WERI-Rb-1 (cell line): Measurements from ENCODE around the gene FGF18.
A peak's percentile ranks its signal among the peaks of the same experiment; 100 is the strongest.

ENCODE experiments used
- DNase-seq: peaks from one replicate; pipeline ENCODE4 v3.0.0-alpha.2; 2020
- H3K27ac ChIP-seq: fragments of 250-450 bp; sonication (Bioruptor Pico); 2 replicates; pipeline ENCODE4 v1.5.1; 2020; ENCODE audit warnings: mild to moderate bottlenecking, moderate library complexity
- H3K27me3 ChIP-seq: fragments of 250-450 bp; sonication (Bioruptor Pico); 2 replicates; pipeline ENCODE4 v1.5.1; 2021; ENCODE audit warnings: mild to moderate bottlenecking, low read depth, moderate library complexity; ENCODE audit not compliant: insufficient read depth, severe bottlenecking
- H3K36me3 ChIP-seq: fragments of 250-450 bp; sonication (Bioruptor Pico); 2 replicates; pipeline ENCODE4 v1.5.1; 2020; ENCODE audit warnings: mild to moderate bottlenecking, moderate library complexity
- H3K4me3 ChIP-seq: 2 replicates; pipeline ENCODE4 v1.5.1; 2011; ENCODE audit warnings: low read depth, mild to moderate bottlenecking, control low read depth, low read length
- H3K9me3 ChIP-seq: fragments of 250-450 bp; sonication (Bioruptor Pico); 2 replicates; pipeline ENCODE4 v1.5.1; 2021; ENCODE audit warnings: mild to moderate bottlenecking, moderate library complexity; ENCODE audit not compliant: severe bottlenecking
- CTCF ChIP-seq: IDR thresholded peaks from 2 replicates; pipeline ENCODE4 v1.5.1; 2011; ENCODE audit warnings: low read depth, mild to moderate bottlenecking, control low read depth, inconsistent platforms, low read length

FGF18 gene

GRCh38 chr5:171441246-171441791, 21.9 kb downstream of the FGF18 start:
- Histone ChIP-seq H3K4me3 (no peak overlapping the region), H3K27ac (no peak overlapping the region), H3K36me3 (no peaks in the 10 kb centered on the region), H3K27me3 (no peaks in the 10 kb centered on the region), H3K9me3 (no peaks in the 10 kb centered on the region)
- no peak for TF ChIP-seq CTCF
- no peak for DNase-seq

- Histone ChIP-seq H3K9me3 (no peaks in the 10 kb centered on the region), H3K27ac (no peak overlapping the region), H3K4me3 (no peak overlapping the region), H3K36me3 (no peaks in the 10 kb centered on the region), H3K27me3 (no peaks in the 10 kb centered on the region)
- no peak for TF ChIP-seq CTCF
- DNase-seq, result peak; percentile 23
These were observed 23.0 kb downstream of the FGF18 start for GRCh38 chr5:171442287-171443042.

- Histone ChIP-seq H3K4me3 (no peak overlapping the region), H3K36me3 (no peaks in the 10 kb centered on the region), H3K9me3 (no peaks in the 10 kb centered on the region), H3K27me3 (no peaks in the 10 kb centered on the region), H3K27ac (no peak overlapping the region)
- DNase-seq, result no peak
- no peak for TF ChIP-seq CTCF
These were observed 25.1 kb downstream of the FGF18 start for GRCh38 chr5:171444582-171444981.

- DNase-seq, result no peak
- Histone ChIP-seq H3K4me3 (no peak overlapping the region), H3K27ac (no peak overlapping the region), H3K9me3 (no peaks in the 10 kb centered on the region), H3K36me3 (no peaks in the 10 kb centered on the region), H3K27me3 (no peaks in the 10 kb centered on the region)
- TF ChIP-seq CTCF, result no peak
These were observed 26.4 kb downstream of the FGF18 start for GRCh38 chr5:171445644-171446516.

GRCh38 chr5:171447226-171447625, 27.8 kb downstream of the FGF18 start:
- no peaks in the 10 kb centered on the region for H3K27me3 ChIP-seq
- no peak overlapping the region for H3K4me3 ChIP-seq
- H3K36me3 ChIP-seq, result no peaks in the 10 kb centered on the region
- no peak for TF ChIP-seq CTCF
- DNase-seq, result no peak
- H3K9me3 ChIP-seq, result no peaks in the 10 kb centered on the region
- H3K27ac ChIP-seq, result no peak overlapping the region
